HepG2 (cell line): ENCODE data around the gene DNASE2. TPM values are rescaled to one million over a fixed set of nuclear protein-coding genes. Genes with fewer than 3 reads are reported as not detected.

Experiments used
- ELF1 ChIP-seq: sonication (generic); formaldehyde crosslinking; IDR thresholded peaks from 2 replicates; pipeline ENCODE4 v1.4.0; 2020; ENCODE audit warnings: missing genetic modification reagents
- REL ChIP-seq: sonication (generic); formaldehyde crosslinking; conservative IDR thresholded peaks from 2 replicates; pipeline ENCODE4 v1.8.0; 2022; ENCODE audit warnings: mild to moderate bottlenecking, missing genetic modification reagents, moderate library complexity
- SCMH1 ChIP-seq: sonication (generic); formaldehyde crosslinking; IDR thresholded peaks from 2 replicates; pipeline ENCODE4 v1.9.0; 2021; ENCODE audit warnings: missing genetic modification reagents, mild to moderate bottlenecking, borderline replicate concordance
- SP2 ChIP-seq: sonication (generic); formaldehyde crosslinking; IDR thresholded peaks from 2 replicates; pipeline ENCODE4 v1.5.1; 2020; ENCODE audit warnings: mild to moderate bottlenecking, missing genetic modification reagents
- ZNF766 ChIP-seq: sonication (generic); formaldehyde crosslinking; IDR thresholded peaks from 2 replicates; pipeline ENCODE4 v1.5.0; 2020; ENCODE audit warnings: missing genetic modification reagents, borderline replicate concordance
- polyA plus RNA-seq, 8 experiments: library from polyadenylated mRNA; depleted of rRNA in 3 of 8; stranded (reverse) in 7 of 8; unstranded in 1 of 8; fragments of >200 nt; fragmentation: Illumina TruSeq in 4 of 8; extraction: Trizol in 4 of 8; gene quantifications; 2 replicates each; pipeline versions ENCODE4 v1.2.1 to v1.2.3, GENCODE V29; 2011 to 2016; ENCODE audit warnings: low read depth in 4 of 8, missing spikeins in 1 of 8, mixed read lengths in 1 of 8; ENCODE audit not compliant: insufficient read depth in 1 of 8
- total RNA-seq, 5 experiments: library from RNA; depleted of rRNA; stranded (reverse); fragments of >200 nt; fragmentation: Illumina TruSeq; extraction: Trizol; gene quantifications; 2 replicates each; pipeline ENCODE4 v1.2.3, GENCODE V29; 2016; ENCODE audit warnings: low read depth in 1 of 5
- TF ChIP-seq, protein P1 (sequence below): sonication (generic); formaldehyde crosslinking; IDR thresholded peaks from 2 replicates; pipeline ENCODE4 v1.5.1; 2020; ENCODE audit warnings: missing genetic modification reagents, mild to moderate bottlenecking, borderline replicate concordance
- TF ChIP-seq, protein P2 (sequence below): sonication (generic); formaldehyde crosslinking; IDR thresholded peaks from 2 replicates; pipeline ENCODE4 v1.5.0; 2020; ENCODE audit warnings: missing genetic modification reagents, mild to moderate bottlenecking, borderline replicate concordance
- TF ChIP-seq, protein P3 (sequence below): sonication (generic); formaldehyde crosslinking; IDR thresholded peaks from 2 replicates; pipeline ENCODE4 v1.5.0; 2020; ENCODE audit warnings: missing genetic modification reagents
- TF ChIP-seq, protein P4 (sequence below): sonication (generic); formaldehyde crosslinking; conservative IDR thresholded peaks from 2 replicates; pipeline ENCODE4 v1.4.0; 2020; ENCODE audit warnings: missing genetic modification reagents
- TF ChIP-seq, protein P5 (sequence below): sonication (generic); formaldehyde crosslinking; IDR thresholded peaks from 2 replicates; pipeline ENCODE4 v1.5.1; 2020; ENCODE audit warnings: mild to moderate bottlenecking, missing genetic modification reagents, borderline replicate concordance
- TF ChIP-seq, protein P6 (sequence below): sonication (generic); formaldehyde crosslinking; IDR thresholded peaks from 2 replicates; pipeline ENCODE4 v1.5.0; 2020; ENCODE audit warnings: mild to moderate bottlenecking, low read depth, missing genetic modification reagents, borderline replicate concordance
- TF ChIP-seq, protein P7 (sequence below): sonication (generic); formaldehyde crosslinking; IDR thresholded peaks from 2 replicates; pipeline ENCODE4 v1.5.1; 2020; ENCODE audit warnings: missing genetic modification reagents, mild to moderate bottlenecking, borderline replicate concordance

The DNASE2 gene
- total and polyA plus RNA-seq, 2 of the 13 experiments (the other 11 are each of a cell fraction or from before 2014, with no cell fraction given) = 7.5 to 16.2 TPM

DNA sequence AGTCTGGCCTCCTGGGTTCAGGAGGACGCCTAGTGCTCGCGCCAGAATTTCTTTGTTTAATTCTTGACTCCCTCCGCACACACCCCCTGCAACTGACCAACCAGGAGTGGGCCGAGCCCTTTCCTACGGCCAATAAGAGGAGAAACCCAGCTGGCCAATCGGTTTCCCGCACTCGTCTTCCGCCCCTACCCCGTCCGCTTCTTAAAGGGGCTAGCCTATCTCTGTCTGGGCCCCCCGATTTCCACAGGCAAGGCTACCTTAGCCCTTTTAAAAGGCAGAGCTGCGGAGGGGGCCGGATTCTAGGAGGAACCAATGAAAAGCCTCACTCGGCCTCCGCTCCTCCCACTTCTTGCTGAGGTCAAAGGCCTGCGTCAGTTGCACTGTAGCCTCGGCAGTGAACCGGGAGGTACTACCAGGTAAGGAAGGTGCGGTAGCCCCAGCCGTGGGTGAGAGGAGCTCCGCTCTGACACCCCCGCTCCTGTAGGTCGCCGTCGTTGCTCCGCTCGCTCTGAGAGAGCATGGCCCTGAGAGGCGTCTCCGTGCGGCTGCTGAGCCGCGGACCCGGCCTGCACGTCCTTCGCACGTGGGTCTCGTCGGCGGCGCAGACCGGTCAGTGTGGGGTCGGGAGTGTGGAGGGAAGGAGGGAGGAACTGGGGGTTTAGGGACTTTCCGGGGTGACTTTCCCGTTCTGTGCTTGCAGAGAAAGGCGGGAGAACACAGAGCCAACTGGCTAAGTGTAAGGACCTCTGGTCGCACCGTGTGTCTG lies 9.7 kb upstream of the DNASE2 start, which contains the start of gene GCDH (continued):
- TF ChIP-seq, protein P1, sequence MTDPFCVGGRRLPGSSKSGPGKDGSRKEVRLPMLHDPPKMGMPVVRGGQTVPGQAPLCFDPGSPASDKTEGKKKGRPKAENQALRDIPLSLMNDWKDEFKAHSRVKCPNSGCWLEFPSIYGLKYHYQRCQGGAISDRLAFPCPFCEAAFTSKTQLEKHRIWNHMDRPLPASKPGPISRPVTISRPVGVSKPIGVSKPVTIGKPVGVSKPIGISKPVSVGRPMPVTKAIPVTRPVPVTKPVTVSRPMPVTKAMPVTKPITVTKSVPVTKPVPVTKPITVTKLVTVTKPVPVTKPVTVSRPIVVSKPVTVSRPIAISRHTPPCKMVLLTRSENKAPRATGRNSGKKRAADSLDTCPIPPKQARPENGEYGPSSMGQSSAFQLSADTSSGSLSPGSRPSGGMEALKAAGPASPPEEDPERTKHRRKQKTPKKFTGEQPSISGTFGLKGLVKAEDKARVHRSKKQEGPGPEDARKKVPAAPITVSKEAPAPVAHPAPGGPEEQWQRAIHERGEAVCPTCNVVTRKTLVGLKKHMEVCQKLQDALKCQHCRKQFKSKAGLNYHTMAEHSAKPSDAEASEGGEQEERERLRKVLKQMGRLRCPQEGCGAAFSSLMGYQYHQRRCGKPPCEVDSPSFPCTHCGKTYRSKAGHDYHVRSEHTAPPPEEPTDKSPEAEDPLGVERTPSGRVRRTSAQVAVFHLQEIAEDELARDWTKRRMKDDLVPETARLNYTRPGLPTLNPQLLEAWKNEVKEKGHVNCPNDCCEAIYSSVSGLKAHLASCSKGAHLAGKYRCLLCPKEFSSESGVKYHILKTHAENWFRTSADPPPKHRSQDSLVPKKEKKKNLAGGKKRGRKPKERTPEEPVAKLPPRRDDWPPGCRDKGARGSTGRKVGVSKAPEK (CRISPR knock-in tag) = no peak
- TF ChIP-seq ZNF766 (CRISPR knock-in tag) (no peak), REL (CRISPR knock-in tag) (no peak), ELF1 (peak; percentile 75), SCMH1 (CRISPR knock-in tag) (no peak), SP2 (peak; percentile 75)
- TF ChIP-seq, protein P2, sequence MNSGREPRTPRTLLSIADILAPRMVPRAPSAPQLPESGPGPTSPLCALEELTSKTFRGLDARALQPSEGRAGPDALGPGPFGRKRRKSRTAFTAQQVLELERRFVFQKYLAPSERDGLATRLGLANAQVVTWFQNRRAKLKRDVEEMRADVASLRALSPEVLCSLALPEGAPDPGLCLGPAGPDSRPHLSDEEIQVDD (CRISPR knock-in tag) = 0 out of 2 replicates have a peak, but pooled peaks have one; percentile 29
- TF ChIP-seq, protein P3, sequence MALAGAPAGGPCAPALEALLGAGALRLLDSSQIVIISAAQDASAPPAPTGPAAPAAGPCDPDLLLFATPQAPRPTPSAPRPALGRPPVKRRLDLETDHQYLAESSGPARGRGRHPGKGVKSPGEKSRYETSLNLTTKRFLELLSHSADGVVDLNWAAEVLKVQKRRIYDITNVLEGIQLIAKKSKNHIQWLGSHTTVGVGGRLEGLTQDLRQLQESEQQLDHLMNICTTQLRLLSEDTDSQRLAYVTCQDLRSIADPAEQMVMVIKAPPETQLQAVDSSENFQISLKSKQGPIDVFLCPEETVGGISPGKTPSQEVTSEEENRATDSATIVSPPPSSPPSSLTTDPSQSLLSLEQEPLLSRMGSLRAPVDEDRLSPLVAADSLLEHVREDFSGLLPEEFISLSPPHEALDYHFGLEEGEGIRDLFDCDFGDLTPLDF (CRISPR knock-in tag) = no peak
- TF ChIP-seq, protein P4, sequence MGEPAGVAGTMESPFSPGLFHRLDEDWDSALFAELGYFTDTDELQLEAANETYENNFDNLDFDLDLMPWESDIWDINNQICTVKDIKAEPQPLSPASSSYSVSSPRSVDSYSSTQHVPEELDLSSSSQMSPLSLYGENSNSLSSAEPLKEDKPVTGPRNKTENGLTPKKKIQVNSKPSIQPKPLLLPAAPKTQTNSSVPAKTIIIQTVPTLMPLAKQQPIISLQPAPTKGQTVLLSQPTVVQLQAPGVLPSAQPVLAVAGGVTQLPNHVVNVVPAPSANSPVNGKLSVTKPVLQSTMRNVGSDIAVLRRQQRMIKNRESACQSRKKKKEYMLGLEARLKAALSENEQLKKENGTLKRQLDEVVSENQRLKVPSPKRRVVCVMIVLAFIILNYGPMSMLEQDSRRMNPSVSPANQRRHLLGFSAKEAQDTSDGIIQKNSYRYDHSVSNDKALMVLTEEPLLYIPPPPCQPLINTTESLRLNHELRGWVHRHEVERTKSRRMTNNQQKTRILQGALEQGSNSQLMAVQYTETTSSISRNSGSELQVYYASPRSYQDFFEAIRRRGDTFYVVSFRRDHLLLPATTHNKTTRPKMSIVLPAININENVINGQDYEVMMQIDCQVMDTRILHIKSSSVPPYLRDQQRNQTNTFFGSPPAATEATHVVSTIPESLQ (CRISPR knock-in tag) = no peak
- TF ChIP-seq, protein P5, sequence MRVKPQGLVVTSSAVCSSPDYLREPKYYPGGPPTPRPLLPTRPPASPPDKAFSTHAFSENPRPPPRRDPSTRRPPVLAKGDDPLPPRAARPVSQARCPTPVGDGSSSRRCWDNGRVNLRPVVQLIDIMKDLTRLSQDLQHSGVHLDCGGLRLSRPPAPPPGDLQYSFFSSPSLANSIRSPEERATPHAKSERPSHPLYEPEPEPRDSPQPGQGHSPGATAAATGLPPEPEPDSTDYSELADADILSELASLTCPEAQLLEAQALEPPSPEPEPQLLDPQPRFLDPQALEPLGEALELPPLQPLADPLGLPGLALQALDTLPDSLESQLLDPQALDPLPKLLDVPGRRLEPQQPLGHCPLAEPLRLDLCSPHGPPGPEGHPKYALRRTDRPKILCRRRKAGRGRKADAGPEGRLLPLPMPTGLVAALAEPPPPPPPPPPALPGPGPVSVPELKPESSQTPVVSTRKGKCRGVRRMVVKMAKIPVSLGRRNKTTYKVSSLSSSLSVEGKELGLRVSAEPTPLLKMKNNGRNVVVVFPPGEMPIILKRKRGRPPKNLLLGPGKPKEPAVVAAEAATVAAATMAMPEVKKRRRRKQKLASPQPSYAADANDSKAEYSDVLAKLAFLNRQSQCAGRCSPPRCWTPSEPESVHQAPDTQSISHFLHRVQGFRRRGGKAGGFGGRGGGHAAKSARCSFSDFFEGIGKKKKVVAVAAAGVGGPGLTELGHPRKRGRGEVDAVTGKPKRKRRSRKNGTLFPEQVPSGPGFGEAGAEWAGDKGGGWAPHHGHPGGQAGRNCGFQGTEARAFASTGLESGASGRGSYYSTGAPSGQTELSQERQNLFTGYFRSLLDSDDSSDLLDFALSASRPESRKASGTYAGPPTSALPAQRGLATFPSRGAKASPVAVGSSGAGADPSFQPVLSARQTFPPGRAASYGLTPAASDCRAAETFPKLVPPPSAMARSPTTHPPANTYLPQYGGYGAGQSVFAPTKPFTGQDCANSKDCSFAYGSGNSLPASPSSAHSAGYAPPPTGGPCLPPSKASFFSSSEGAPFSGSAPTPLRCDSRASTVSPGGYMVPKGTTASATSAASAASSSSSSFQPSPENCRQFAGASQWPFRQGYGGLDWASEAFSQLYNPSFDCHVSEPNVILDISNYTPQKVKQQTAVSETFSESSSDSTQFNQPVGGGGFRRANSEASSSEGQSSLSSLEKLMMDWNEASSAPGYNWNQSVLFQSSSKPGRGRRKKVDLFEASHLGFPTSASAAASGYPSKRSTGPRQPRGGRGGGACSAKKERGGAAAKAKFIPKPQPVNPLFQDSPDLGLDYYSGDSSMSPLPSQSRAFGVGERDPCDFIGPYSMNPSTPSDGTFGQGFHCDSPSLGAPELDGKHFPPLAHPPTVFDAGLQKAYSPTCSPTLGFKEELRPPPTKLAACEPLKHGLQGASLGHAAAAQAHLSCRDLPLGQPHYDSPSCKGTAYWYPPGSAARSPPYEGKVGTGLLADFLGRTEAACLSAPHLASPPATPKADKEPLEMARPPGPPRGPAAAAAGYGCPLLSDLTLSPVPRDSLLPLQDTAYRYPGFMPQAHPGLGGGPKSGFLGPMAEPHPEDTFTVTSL (CRISPR knock-in tag) = peak; percentile 60
- TF ChIP-seq, protein P6, sequence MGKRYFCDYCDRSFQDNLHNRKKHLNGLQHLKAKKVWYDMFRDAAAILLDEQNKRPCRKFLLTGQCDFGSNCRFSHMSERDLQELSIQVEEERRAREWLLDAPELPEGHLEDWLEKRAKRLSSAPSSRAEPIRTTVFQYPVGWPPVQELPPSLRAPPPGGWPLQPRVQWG (CRISPR knock-in tag) = no peak
- TF ChIP-seq, protein P7, sequence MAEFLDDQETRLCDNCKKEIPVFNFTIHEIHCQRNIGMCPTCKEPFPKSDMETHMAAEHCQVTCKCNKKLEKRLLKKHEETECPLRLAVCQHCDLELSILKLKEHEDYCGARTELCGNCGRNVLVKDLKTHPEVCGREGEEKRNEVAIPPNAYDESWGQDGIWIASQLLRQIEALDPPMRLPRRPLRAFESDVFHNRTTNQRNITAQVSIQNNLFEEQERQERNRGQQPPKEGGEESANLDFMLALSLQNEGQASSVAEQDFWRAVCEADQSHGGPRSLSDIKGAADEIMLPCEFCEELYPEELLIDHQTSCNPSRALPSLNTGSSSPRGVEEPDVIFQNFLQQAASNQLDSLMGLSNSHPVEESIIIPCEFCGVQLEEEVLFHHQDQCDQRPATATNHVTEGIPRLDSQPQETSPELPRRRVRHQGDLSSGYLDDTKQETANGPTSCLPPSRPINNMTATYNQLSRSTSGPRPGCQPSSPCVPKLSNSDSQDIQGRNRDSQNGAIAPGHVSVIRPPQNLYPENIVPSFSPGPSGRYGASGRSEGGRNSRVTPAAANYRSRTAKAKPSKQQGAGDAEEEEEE (CRISPR knock-in tag) = 0 out of 2 replicates have a peak, but pooled peaks have one; percentile 64
